Trophoblast cell (in vitro differentiated cells and primary cell): ENCODE data around the gene KRTAP13-3.

Experiments used
- DNase-seq, 2 donors: peaks; one replicate each; pipeline ENCODE4 v3.0.0-alpha.2; 2016
- H2AFZ ChIP-seq: 2 replicates; pipeline ENCODE4 v1.6.1; 2013; ENCODE audit warnings: low read length, moderate library complexity, mild to moderate bottlenecking; ENCODE audit not compliant: insufficient read depth, poor library complexity
- H2AK5ac ChIP-seq: 2 replicates; pipeline ENCODE4 v1.6.1; 2013; ENCODE audit warnings: mild to moderate bottlenecking, low read length
- H2BK120ac ChIP-seq: 2 replicates; pipeline ENCODE4 v1.6.1; 2013; ENCODE audit warnings: low read length, mild to moderate bottlenecking, moderate library complexity; ENCODE audit not compliant: insufficient read depth, poor library complexity
- H2BK12ac ChIP-seq: 2 replicates; pipeline ENCODE4 v1.6.1; 2013; ENCODE audit warnings: mild to moderate bottlenecking, low read length, moderate library complexity
- H2BK5ac ChIP-seq: 2 replicates; pipeline ENCODE4 v1.6.1; 2013; ENCODE audit warnings: low read length, low read depth, moderate library complexity, mild to moderate bottlenecking; ENCODE audit not compliant: poor library complexity
- H3K14ac ChIP-seq: 2 replicates; pipeline ENCODE4 v1.6.1; 2013; ENCODE audit warnings: mild to moderate bottlenecking, low read length
- H3K18ac ChIP-seq: 2 replicates; pipeline ENCODE4 v1.6.1; 2013; ENCODE audit warnings: mild to moderate bottlenecking, low read length
- H3K23ac ChIP-seq: 2 replicates; pipeline ENCODE4 v1.6.1; 2013; ENCODE audit warnings: low read length
- H3K27ac ChIP-seq: 2 replicates; pipeline ENCODE4 v1.5.1; 2013; ENCODE audit warnings: low read depth, mild to moderate bottlenecking, inconsistent platforms, low read length, moderate library complexity
- H3K27me3 ChIP-seq: 2 replicates; pipeline ENCODE4 v1.6.1; 2013; ENCODE audit warnings: inconsistent platforms, mild to moderate bottlenecking, low read length, moderate library complexity; ENCODE audit not compliant: insufficient read depth
- H3K36me3 ChIP-seq, 2 experiments: 1 replicate in 1 of 2; 2 replicates in 1 of 2; pipeline ENCODE4 v1.6.1; 2013; ENCODE audit warnings: low read length in 2 of 2, mild to moderate bottlenecking in 2 of 2, moderate library complexity in 1 of 2; ENCODE audit not compliant: insufficient read depth in 2 of 2, control insufficient read depth in 1 of 2
- H3K4ac ChIP-seq: 2 replicates; pipeline ENCODE4 v1.6.1; 2013; ENCODE audit warnings: low read depth, mild to moderate bottlenecking, low read length, moderate library complexity
- H3K4me1 ChIP-seq, 2 experiments: 1 replicate in 1 of 2; 2 replicates in 1 of 2; pipeline ENCODE4 v1.6.1; 2013; ENCODE audit warnings: low read length in 2 of 2, mild to moderate bottlenecking in 2 of 2, moderate library complexity in 1 of 2; ENCODE audit not compliant: insufficient read depth in 2 of 2, control insufficient read depth in 1 of 2
- H3K4me2 ChIP-seq: 2 replicates; pipeline ENCODE4 v1.6.1; 2013; ENCODE audit warnings: inconsistent platforms, mild to moderate bottlenecking, low read length, moderate library complexity
- H3K4me3 ChIP-seq: 2 replicates; pipeline ENCODE4 v1.5.1; 2013; ENCODE audit warnings: mild to moderate bottlenecking, low read depth, low read length, inconsistent platforms
- H3K79me1 ChIP-seq: one replicate; pipeline ENCODE4 v1.6.1; 2013; ENCODE audit warnings: low read length
- H3K79me2 ChIP-seq: 2 replicates; pipeline ENCODE4 v1.6.1; 2013; ENCODE audit warnings: low read length, mild to moderate bottlenecking; ENCODE audit not compliant: control insufficient read depth, insufficient read depth, poor library complexity
- H3K9ac ChIP-seq: 2 replicates; pipeline ENCODE4 v1.6.1; 2013; ENCODE audit warnings: mild to moderate bottlenecking, low read length
- H3K9me3 ChIP-seq: 2 replicates; pipeline ENCODE4 v1.6.1; 2013; ENCODE audit warnings: low read depth, mild to moderate bottlenecking, control low read depth, inconsistent platforms, low read length; ENCODE audit not compliant: insufficient read depth
- H4K12ac ChIP-seq: 2 replicates; pipeline ENCODE4 v1.6.1; 2013; ENCODE audit warnings: low read depth, mild to moderate bottlenecking, low read length, moderate library complexity
- H4K8ac ChIP-seq: 2 replicates; pipeline ENCODE4 v1.6.1; 2013; ENCODE audit warnings: low read depth, mild to moderate bottlenecking, low read length, moderate library complexity
- H4K91ac ChIP-seq: one replicate; pipeline ENCODE4 v1.6.1; 2013; ENCODE audit warnings: low read depth, mild to moderate bottlenecking, low read length, moderate library complexity
- WGBS: extraction: QIAGEN DNeasy Blood & Tissue Kit; methylation state at CpG from one replicate; pipeline ENCODE4 v1.1.7; 2013; ENCODE audit warnings: missing lambda C conversion rate; ENCODE audit not compliant: insufficient read length, insufficient coverage; ENCODE audit errors: extremely low coverage; 5-methylcytosine and 5-hydroxymethylcytosine counted together

Gene KRTAP13-3

GRCh38 chr21:30415993-30416392 lies 9.7 kb downstream of the KRTAP13-3 start:
- H4K8ac ChIP-seq: no peak overlapping the region
- H3K23ac ChIP-seq: no peak overlapping the region
- H4K12ac ChIP-seq: no peak overlapping the region
- no peak overlapping the region for H3K9ac ChIP-seq
- no peaks in the 10 kb centered on the region for H3K79me2 ChIP-seq
- no peak overlapping the region for H2AK5ac ChIP-seq
- no CpG with 5 or more reads among the region's 5 CpGs for WGBS
- no peaks in the 10 kb centered on the region for H3K4me1 ChIP-seq
- no peaks in the 10 kb centered on the region for H3K27me3 ChIP-seq
- H2BK120ac ChIP-seq: no peak overlapping the region
- H3K4me3 ChIP-seq: no peak overlapping the region
- no peaks in the 10 kb centered on the region for H3K79me1 ChIP-seq
- no peak overlapping the region for H2BK5ac ChIP-seq
- H2BK12ac ChIP-seq: no peak overlapping the region
- no peak overlapping the region for H3K18ac ChIP-seq
- no peak overlapping the region for H3K14ac ChIP-seq
- H4K91ac ChIP-seq: no peak overlapping the region
- H2AFZ ChIP-seq: no peak overlapping the region
- H3K9me3 ChIP-seq: no peaks in the 10 kb centered on the region
- H3K27ac ChIP-seq: no peak overlapping the region
- no peaks in the 10 kb centered on the region for H3K36me3 ChIP-seq
- no peak overlapping the region for H3K4ac ChIP-seq
- DNase-seq: no peak
- H3K4me2 ChIP-seq: no peak overlapping the region

- no peak overlapping the region for H3K18ac ChIP-seq
- no CpG with 5 or more reads among the region's 14 CpGs for WGBS
- H3K79me1 ChIP-seq: no peaks in the 10 kb centered on the region
- H3K27ac ChIP-seq: no peak overlapping the region
- H3K4me3 ChIP-seq: no peak overlapping the region
- H2BK120ac ChIP-seq: no peak overlapping the region
- H3K79me2 ChIP-seq: no peaks in the 10 kb centered on the region
- peak; percentile 52 to 79 for DNase-seq
- no peak overlapping the region for H2AK5ac ChIP-seq
- no peak overlapping the region for H3K14ac ChIP-seq
- no peaks in the 10 kb centered on the region for H3K36me3 ChIP-seq
- no peaks in the 10 kb centered on the region for H3K4me1 ChIP-seq
- no peaks in the 10 kb centered on the region for H3K27me3 ChIP-seq
- H4K12ac ChIP-seq: no peak overlapping the region
- no peak overlapping the region for H3K4ac ChIP-seq
- H2BK12ac ChIP-seq: no peak overlapping the region
- H4K91ac ChIP-seq: no peak overlapping the region
- no peak overlapping the region for H3K23ac ChIP-seq
- no peak overlapping the region for H2AFZ ChIP-seq
- H2BK5ac ChIP-seq: no peak overlapping the region
- peak overlapping the region; percentile 6 for H4K8ac ChIP-seq
- peak overlapping the region; percentile 57 for H3K4me2 ChIP-seq
- H3K9me3 ChIP-seq: no peaks in the 10 kb centered on the region
- no peak overlapping the region for H3K9ac ChIP-seq
Observed at GRCh38 chr21:30408782-30409494, 16.8 kb downstream of the KRTAP13-3 start.

GRCh38 chr21:30395731-30396130 lies 30.0 kb downstream of the KRTAP13-3 start, which contains the start of gene KRTAP13-1:
KRTAP13-1 (plus strand) TSS chr21:30396031; CDS start chr21:30396087, 56 bp downstream.
- H3K9ac ChIP-seq: no peak within 1 kb of the TSS
- H3K4ac ChIP-seq: no peak within 1 kb of the TSS
- H3K79me2 ChIP-seq: no peaks in the 10 kb centered on the region
- H3K4me2 ChIP-seq: no peak within 1 kb of the TSS
- H3K14ac ChIP-seq: no peak within 1 kb of the TSS
- H2BK120ac ChIP-seq: no peak within 1 kb of the TSS
- H2BK12ac ChIP-seq: no peak within 1 kb of the TSS
- H3K9me3 ChIP-seq: no peaks in the 10 kb centered on the region
- no peaks in the 10 kb centered on the region for H3K4me1 ChIP-seq
- no peak within 1 kb of the TSS for H4K8ac ChIP-seq
- no peak within 1 kb of the TSS for H4K12ac ChIP-seq
- no peaks in the 10 kb centered on the region for H3K79me1 ChIP-seq
- no peak within 1 kb of the TSS for H4K91ac ChIP-seq
- no peak within 1 kb of the TSS for H3K23ac ChIP-seq
- no peak within 1 kb of the TSS for H3K27ac ChIP-seq
- no peaks in the 10 kb centered on the region for H3K36me3 ChIP-seq
- no peak for DNase-seq
- no peak within 1 kb of the TSS for H3K4me3 ChIP-seq
- H2AK5ac ChIP-seq: no peak within 1 kb of the TSS
- H3K18ac ChIP-seq: no peak within 1 kb of the TSS
- no peaks in the 10 kb centered on the region for H3K27me3 ChIP-seq
- H2BK5ac ChIP-seq: no peak within 1 kb of the TSS
- WGBS: no CpG with 5 or more reads among the region's 4 CpGs
- no peak within 1 kb of the TSS for H2AFZ ChIP-seq

GRCh38 chr21:30391492-30392025 lies 34.2 kb downstream of the KRTAP13-3 start:
- no peaks in the 10 kb centered on the region for H3K9me3 ChIP-seq
- no peak overlapping the region for H3K4me2 ChIP-seq
- no peak overlapping the region for H3K4ac ChIP-seq
- no peaks in the 10 kb centered on the region for H3K79me1 ChIP-seq
- no peak overlapping the region for H3K9ac ChIP-seq
- no peaks in the 10 kb centered on the region for H3K79me2 ChIP-seq
- H3K27ac ChIP-seq: no peak overlapping the region
- H3K4me1 ChIP-seq: no peaks in the 10 kb centered on the region
- no peak overlapping the region for H4K12ac ChIP-seq
- no peaks in the 10 kb centered on the region for H3K36me3 ChIP-seq
- no peak overlapping the region for H2AFZ ChIP-seq
- H3K23ac ChIP-seq: no peak overlapping the region
- no peak overlapping the region for H3K4me3 ChIP-seq
- no peak overlapping the region for H2BK12ac ChIP-seq
- DNase-seq: no peak
- H4K8ac ChIP-seq: no peak overlapping the region
- H3K14ac ChIP-seq: no peak overlapping the region
- WGBS: no CpG with 5 or more reads among the region's 2 CpGs
- no peak overlapping the region for H3K18ac ChIP-seq
- H3K27me3 ChIP-seq: no peaks in the 10 kb centered on the region
- no peak overlapping the region for H2AK5ac ChIP-seq
- no peak overlapping the region for H2BK5ac ChIP-seq
- H2BK120ac ChIP-seq: no peak overlapping the region
- H4K91ac ChIP-seq: no peak overlapping the region
